K562 (cell line): ENCODE measurements around the gene BMP10. TPM values are rescaled to one million over a fixed set of nuclear protein-coding genes. Genes with fewer than 3 reads are reported as not detected.
A peak's percentile ranks its signal among the peaks of the same experiment; 100 is the strongest.

Experiments used
- CREB3L1 ChIP-seq: fragments of 450-650 bp; IDR thresholded peaks from 2 replicates; pipeline ENCODE4 v1.6.1; 2014; ENCODE audit warnings: low read depth, mild to moderate bottlenecking, moderate library complexity, borderline replicate concordance
- MGA ChIP-seq: fragments of 450-650 bp; IDR thresholded peaks from 2 replicates; pipeline ENCODE4 v1.6.1; 2016; ENCODE audit warnings: mild to moderate bottlenecking, moderate library complexity
- polyA plus RNA-seq, 8 experiments: library from polyadenylated mRNA; depleted of rRNA in 4 of 8; stranded (reverse) in 5 of 8; unstranded in 3 of 8; fragments of >200 nt; fragmentation: Nextera tagmentation in 2 of 8; fragmentation: Illumina TruSeq in 1 of 8; extraction: Ambion mirVana in 2 of 8; extraction: Trizol in 1 of 8; gene quantifications; 2 replicates each; pipeline versions ENCODE4 v1.2.1 to v1.2.3, GENCODE V29; 2011 to 2014; ENCODE audit warnings: inconsistent platforms in 1 of 8, missing spikeins in 1 of 8
- total RNA-seq, 7 experiments: library from RNA; depleted of rRNA in 6 of 7; stranded (reverse); fragments of >200 nt in 6 of 7; fragmentation: Illumina TruSeq in 2 of 7; extraction: Trizol in 2 of 7; gene quantifications; 2 replicates each; pipeline versions ENCODE4 v1.2.1 to v1.2.3, GENCODE V29; 2011 to 2021; ENCODE audit warnings: low replicate concordance in 1 of 7

BMP10 gene
- total and polyA plus RNA-seq, 9 of the 15 experiments (the other 6 are each of a cell fraction or from before 2014, with no cell fraction given): 0.11 to 0.91 (median 0.43) TPM

- TF ChIP-seq MGA: peak; percentile 22; the same call in 1 of the 2 replicates
- 0 out of 2 replicates have a peak, but pooled peaks have one; percentile 22 for TF ChIP-seq CREB3L1
Observed at GRCh38 chr2:68837164-68837860, 33.9 kb downstream of the BMP10 start (continued).
